ENCODE results near the gene HTR7.

- TF ChIP-seq CTCF (IDR thresholded peaks at IDR 0.05) (no peak), POLR2A (IDR thresholded peaks at IDR 0.05) (no peak), POLR2AphosphoS5 (IDR thresholded peaks at IDR 0.05) (no peak)
Measured at GRCh38 chr10:90769946-90770841, 87.6 kb downstream of the HTR7 start.

Data from transverse colon (tissue), 4 donors.